ENCODE measurements around the gene DOCK1.

DNA sequence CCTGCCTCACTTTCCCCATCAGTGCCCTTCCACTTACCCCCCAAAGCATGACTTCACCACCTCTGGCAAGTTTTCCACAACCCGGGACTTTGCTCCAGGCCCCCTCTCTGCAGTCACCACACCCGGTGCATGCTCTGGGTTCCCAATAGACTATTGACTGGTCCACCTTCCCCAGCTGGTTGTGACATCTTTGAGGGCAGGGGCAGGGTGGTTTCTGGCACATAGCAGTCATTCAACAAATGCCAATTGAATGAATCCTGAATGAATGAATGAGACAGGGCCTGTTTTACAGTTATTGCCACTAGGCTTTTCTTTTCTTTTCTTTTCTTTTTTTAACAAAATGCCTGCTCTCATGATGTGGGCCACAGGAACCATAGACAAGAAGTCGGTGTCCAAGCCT is 28.8 kb upstream of the DOCK1 start:
- TF ChIP-seq, protein P1, sequence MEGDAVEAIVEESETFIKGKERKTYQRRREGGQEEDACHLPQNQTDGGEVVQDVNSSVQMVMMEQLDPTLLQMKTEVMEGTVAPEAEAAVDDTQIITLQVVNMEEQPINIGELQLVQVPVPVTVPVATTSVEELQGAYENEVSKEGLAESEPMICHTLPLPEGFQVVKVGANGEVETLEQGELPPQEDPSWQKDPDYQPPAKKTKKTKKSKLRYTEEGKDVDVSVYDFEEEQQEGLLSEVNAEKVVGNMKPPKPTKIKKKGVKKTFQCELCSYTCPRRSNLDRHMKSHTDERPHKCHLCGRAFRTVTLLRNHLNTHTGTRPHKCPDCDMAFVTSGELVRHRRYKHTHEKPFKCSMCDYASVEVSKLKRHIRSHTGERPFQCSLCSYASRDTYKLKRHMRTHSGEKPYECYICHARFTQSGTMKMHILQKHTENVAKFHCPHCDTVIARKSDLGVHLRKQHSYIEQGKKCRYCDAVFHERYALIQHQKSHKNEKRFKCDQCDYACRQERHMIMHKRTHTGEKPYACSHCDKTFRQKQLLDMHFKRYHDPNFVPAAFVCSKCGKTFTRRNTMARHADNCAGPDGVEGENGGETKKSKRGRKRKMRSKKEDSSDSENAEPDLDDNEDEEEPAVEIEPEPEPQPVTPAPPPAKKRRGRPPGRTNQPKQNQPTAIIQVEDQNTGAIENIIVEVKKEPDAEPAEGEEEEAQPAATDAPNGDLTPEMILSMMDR (IDR thresholded peaks at IDR 0.05), result no peak
- TF ChIP-seq EZH2 (IDR thresholded peaks at IDR 0.05) (no peak), EZH2phosphoT487 (IDR thresholded peaks at IDR 0.05) (no peak)
